ENCODE measurements around the gene SYT11.
"Not testable (repeated sequence)": the region's sequence is repeated elsewhere in the genome, so short reads cannot be mapped to it uniquely, and the experiment has no call there.

Gene SYT11, protein sequence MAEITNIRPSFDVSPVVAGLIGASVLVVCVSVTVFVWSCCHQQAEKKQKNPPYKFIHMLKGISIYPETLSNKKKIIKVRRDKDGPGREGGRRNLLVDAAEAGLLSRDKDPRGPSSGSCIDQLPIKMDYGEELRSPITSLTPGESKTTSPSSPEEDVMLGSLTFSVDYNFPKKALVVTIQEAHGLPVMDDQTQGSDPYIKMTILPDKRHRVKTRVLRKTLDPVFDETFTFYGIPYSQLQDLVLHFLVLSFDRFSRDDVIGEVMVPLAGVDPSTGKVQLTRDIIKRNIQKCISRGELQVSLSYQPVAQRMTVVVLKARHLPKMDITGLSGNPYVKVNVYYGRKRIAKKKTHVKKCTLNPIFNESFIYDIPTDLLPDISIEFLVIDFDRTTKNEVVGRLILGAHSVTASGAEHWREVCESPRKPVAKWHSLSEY

GRCh38 chr1:155859234-155859829 is at the start of gene SYT11:
Gene SYT11 (plus strand): TSS chr1:155859567. CDS start chr1:155859762, 195 bp downstream.
- DNase-seq (ENCODE audit: low read depth in 2 of 2): peak; percentile 88 to 94

- no peak for DNase-seq (ENCODE audit: low read depth in 2 of 2)
Observed at GRCh38 chr1:155812878-155813277, 46.5 kb upstream of the SYT11 start.

DNA sequence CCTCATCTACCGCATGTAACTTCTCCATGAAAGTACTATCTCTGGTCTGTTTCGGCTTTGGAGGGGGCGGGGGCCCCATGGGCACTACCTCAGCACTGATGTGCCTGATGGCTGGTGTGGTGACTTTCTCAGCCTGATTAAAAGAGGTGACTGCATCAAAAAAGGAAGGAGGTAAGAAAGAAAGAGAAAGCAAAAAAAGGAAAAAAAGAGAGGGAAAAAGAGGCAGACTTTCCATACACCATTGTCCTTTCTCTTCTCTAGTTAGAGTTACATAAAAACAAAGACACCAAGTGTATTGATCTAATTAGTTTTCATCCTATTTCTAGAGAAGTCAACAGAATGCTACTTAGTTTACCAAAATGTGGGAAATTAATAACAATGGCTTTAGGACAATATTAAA is 45.7 kb upstream of the SYT11 start:
- DNase-seq (ENCODE audit: low read depth in 2 of 2): no peak

- DNase-seq (ENCODE audit: low read depth in 2 of 2): no peak
Observed at GRCh38 chr1:155816351-155816750, 43.0 kb upstream of the SYT11 start.

- DNase-seq (ENCODE audit: low read depth in 2 of 2): no peak
Observed at GRCh38 chr1:155827450-155827849, 31.9 kb upstream of the SYT11 start.

DNA sequence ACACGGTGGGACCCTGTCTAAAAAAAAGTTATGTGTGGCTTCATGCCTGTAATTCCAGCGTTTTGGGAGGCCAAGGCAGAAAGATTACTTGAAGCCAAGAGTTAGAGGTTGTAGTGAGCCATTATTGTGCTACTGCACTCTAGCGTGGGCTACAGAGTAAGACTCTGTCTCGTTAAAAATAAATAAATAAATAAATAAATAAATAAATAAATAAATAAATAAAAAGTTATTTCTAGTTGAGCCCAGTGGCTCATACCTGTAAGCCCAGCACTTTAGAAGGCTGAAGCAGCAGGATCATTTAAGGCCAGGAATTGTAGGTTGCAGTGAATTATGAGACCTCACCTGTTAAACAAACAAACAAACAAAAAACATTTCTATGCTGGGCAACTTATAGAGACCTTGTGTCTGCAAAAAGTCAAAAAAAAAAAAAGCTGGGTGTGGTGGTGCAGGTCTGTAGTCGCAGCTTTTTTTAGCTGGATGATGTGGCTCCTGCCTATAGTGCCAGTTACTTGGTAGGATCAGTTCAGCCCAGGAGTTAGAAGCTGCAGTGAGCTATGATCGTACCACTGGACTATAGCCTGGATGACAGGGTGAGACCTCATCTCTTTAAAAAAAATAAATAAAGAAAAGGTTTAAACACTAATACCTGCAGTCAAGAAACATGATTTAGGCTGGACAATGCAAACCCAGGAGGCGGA is 27.9 kb upstream of the SYT11 start:
- DNase-seq (ENCODE audit: low read depth in 2 of 2): no peak

DNA sequence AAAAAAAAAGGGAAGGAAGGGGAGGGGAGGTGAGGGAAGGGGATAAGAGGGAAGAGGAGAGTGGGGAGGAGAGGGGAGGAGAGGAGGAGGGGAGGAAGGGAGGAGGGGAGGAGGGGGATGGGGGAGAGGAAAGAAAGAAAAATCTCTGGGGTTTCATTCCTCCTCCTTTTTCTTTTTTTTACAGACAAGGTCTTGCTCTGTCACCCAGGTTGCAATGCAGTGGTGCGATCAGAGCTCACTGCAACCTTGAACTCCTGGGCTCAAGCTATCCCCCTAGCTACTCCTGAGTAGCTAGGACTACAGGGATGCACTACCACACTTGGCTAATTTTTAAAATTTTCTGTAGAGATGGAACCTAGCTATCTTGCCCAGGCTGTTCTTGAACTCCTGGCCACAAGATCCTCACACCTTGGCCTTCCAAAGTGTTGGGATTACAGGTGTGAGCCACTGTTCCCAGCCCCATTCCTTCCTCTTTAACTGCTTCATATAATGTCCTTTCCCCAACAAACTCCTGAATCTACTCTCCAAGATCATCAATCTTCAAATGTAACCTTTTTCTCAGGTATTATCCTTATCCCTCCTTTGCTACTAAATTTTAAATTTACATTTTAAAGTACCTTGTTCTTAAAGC is 25.6 kb upstream of the SYT11 start:
- DNase-seq (ENCODE audit: low read depth in 2 of 2): no peak

GRCh38 chr1:155834296-155834926 is 25.0 kb upstream of the SYT11 start:
- DNase-seq (ENCODE audit: low read depth in 2 of 2): no peak

DNA sequence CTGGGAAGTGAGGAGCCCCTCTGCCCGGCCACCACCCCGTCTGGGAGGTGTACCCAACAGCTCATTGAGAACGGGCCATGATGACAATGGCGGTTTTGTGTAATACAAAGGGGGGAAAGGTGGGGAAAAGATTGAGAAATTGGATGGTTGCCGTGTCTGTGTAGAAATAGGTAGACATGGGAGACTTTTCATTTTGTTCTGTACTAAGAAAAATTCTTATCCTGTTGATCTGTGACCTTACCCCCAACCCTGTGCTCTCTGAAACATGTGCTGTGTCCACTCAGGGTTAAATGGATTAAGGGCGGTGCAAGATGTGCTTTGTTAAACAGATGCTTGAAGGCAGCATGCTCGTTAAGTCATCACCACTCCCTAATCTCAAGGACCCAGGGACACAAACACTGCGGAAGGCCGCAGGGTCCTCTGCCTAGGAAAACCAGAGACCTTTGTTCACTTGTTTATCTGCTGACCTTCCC is 24.4 kb upstream of the SYT11 start:
- not testable (repeated sequence) for DNase-seq (ENCODE audit: low read depth in 2 of 2)

GRCh38 chr1:155835548-155835947 is 23.8 kb upstream of the SYT11 start:
- no peak for DNase-seq (ENCODE audit: low read depth in 2 of 2)

DNA sequence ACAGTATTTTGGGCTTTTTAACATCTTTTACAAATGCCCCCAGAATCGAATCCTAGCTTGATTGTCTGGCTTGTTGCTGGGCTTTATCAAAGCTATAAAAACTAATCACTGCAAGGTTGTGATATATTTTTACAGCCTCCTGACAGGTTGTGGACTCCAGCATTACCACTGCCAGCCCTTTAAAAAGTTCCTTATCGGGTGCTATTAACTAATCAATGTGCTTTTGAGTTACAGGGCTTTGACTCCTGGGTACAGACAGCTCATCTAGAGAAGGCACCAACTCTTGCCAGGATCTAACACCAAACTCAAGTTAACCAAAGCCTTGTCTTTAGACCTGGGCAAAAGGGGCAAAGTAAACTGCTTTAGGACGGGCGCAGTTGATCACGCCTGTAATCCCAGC is 19.0 kb upstream of the SYT11 start:
- DNase-seq (ENCODE audit: low read depth in 2 of 2): no peak

DNA sequence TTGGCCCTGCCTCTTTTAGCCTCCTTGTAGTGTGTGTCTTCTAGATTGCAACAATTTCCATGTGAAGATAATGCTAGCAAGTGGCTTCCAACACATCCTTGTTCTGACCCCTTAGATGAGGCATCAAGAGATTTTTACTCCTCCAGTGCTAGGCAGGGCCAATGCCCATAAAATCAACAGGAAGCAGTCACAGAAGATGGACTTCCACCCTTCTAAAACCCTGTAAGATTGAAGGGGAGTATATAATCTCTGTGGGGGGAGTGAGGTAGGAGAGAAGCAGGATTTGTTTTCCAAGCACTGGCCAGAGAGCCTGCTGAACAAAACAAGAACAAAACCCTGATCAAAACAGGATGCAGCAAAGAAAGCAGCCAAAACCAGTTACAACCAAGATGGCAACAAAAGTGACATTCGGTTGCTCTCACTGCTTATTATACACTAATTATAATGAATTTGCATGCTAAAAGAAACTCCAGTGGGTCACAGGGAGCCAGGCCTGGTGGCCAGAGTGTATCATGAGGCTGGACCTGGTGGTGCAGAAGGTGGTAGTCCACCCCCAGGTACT is 14.4 kb upstream of the SYT11 start:
- no peak for DNase-seq (ENCODE audit: low read depth in 2 of 2)

- DNase-seq (ENCODE audit: low read depth in 2 of 2): no peak
Observed at GRCh38 chr1:155847823-155848529, 11.4 kb upstream of the SYT11 start.

DNA sequence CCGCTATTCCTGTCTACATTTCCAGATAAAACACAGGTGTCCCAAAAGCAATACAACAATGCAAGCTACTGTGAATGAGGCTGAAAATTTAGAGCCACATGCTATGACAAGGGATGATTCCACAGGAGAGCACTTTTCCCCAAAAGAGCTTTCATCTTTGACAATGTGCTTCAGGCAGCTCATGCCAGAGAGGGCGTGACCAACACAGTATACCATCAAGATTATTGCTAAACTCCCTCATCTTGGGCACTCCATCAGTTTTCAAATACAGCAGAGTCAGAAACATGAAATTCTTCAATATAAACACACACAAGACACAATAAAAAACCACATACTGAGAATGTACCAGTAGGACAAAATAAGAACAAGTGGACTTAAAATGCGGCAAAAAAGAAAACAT is 9.0 kb upstream of the SYT11 start:
- no peak for DNase-seq (ENCODE audit: low read depth in 2 of 2)

GRCh38 chr1:155856257-155856974 is 3.0 kb upstream of the SYT11 start:
- peak in 1 of 2 donors; percentile 1 for DNase-seq (ENCODE audit: low read depth in 2 of 2)

- peak; percentile 82 for DNase-seq (ENCODE audit: low read depth in 2 of 2)
Observed at GRCh38 chr1:155856975-155857930, 2.1 kb upstream of the SYT11 start, which contains the start of gene GON4L. Gene GON4L (minus strand): TSS chr1:155857214. CDS start chr1:155853780, 3,434 bp downstream.

GRCh38 chr1:155858800-155859233 is 550 bp upstream of the SYT11 start:
- DNase-seq (ENCODE audit: low read depth in 2 of 2): no peak

Data from stimulated activated CD8-positive, alpha-beta memory T cell treated with anti-CD3 and anti-CD28 coated beads, Interleukin-7, amount 100 ng/mL, for 4 hours (primary cell).